HEK293 (cell line): ENCODE results near the gene PWWP2B.

Experiments used
- BCL6B ChIP-seq: fragments of 450-650 bp; formaldehyde crosslinking; IDR thresholded peaks from 2 replicates; pipeline ENCODE4 v1.5.1; 2017; ENCODE audit warnings: missing biosample characterization, missing genetic modification characterization
- CTCF ChIP-seq: fragments of 450-650 bp; formaldehyde crosslinking; IDR thresholded peaks from 2 replicates; pipeline ENCODE4 v1.5.1; 2016; ENCODE audit warnings: missing biosample characterization, missing genetic modification characterization
- ZBTB20 ChIP-seq: fragments of 450-650 bp; formaldehyde crosslinking; IDR thresholded peaks from 2 replicates; pipeline ENCODE4 v1.5.1; 2016; ENCODE audit warnings: missing biosample characterization, missing genetic modification characterization
- ZBTB8A ChIP-seq: fragments of 450-650 bp; formaldehyde crosslinking; IDR thresholded peaks from 2 replicates; pipeline ENCODE4 v1.5.1; 2016; ENCODE audit warnings: missing biosample characterization, missing genetic modification characterization
- ZIC2 ChIP-seq: fragments of 450-650 bp; formaldehyde crosslinking; IDR thresholded peaks from 2 replicates; pipeline ENCODE4 v1.5.1; 2016; ENCODE audit warnings: missing biosample characterization, missing genetic modification characterization
- ZNF707 ChIP-seq: fragments of 450-650 bp; formaldehyde crosslinking; IDR thresholded peaks from 2 replicates; pipeline ENCODE4 v1.5.1; 2016; ENCODE audit warnings: missing biosample characterization, missing genetic modification characterization
- ZSCAN18 ChIP-seq: fragments of 450-650 bp; formaldehyde crosslinking; IDR thresholded peaks from 2 replicates; pipeline ENCODE4 v1.5.1; 2016; ENCODE audit warnings: missing biosample characterization, missing genetic modification characterization

- TF ChIP-seq ZBTB8A (tag by site-specific recombination) (no peak), CTCF (no peak), ZNF707 (no peak), ZIC2 (tag by site-specific recombination) (no peak), ZSCAN18 (tag by site-specific recombination) (no peak), ZBTB20 (tag by site-specific recombination) (no peak), BCL6B (tag by site-specific recombination) (no peak)
Observed at GRCh38 chr10:132400041-132400546, 3.1 kb downstream of the PWWP2B start.
